Neural cell (in vitro differentiated cells): Measurements from ENCODE around the gene TRNAU1AP.

Source experiments
- EP300 ChIP-seq: fragments of 450-650 bp; conservative IDR thresholded peaks from 2 replicates; pipeline ENCODE4 v1.6.1; 2014; ENCODE audit warnings: antibody characterized with exemption, mild to moderate bottlenecking, moderate library complexity; ENCODE audit not compliant: poor library complexity, severe bottlenecking
- MXI1 ChIP-seq: fragments of 450-650 bp; conservative IDR thresholded peaks from 2 replicates; pipeline ENCODE4 v1.6.1; 2014; ENCODE audit warnings: antibody characterized with exemption, mild to moderate bottlenecking; ENCODE audit not compliant: poor library complexity, severe bottlenecking
- POLR2AphosphoS5 ChIP-seq: IDR thresholded peaks from 2 replicates; pipeline ENCODE4 v1.6.1; 2012
- REST ChIP-seq: IDR thresholded peaks from 2 replicates; pipeline ENCODE4 v1.6.1; 2012; ENCODE audit warnings: borderline replicate concordance
- SMC3 ChIP-seq: fragments of 450-650 bp; conservative IDR thresholded peaks from 2 replicates; pipeline ENCODE4 v1.6.1; 2014; ENCODE audit warnings: antibody characterized with exemption, mild to moderate bottlenecking, moderate library complexity; ENCODE audit not compliant: poor library complexity
- TAF1 ChIP-seq: IDR thresholded peaks from 2 replicates; pipeline ENCODE4 v1.6.1; 2012; ENCODE audit warnings: low read depth
- TF ChIP-seq, protein P1 (sequence below): fragments of 450-650 bp; IDR thresholded peaks from 2 replicates; pipeline ENCODE4 v1.5.1; 2014; ENCODE audit warnings: antibody characterized with exemption, mild to moderate bottlenecking, moderate library complexity; ENCODE audit not compliant: poor library complexity, severe bottlenecking

DNA sequence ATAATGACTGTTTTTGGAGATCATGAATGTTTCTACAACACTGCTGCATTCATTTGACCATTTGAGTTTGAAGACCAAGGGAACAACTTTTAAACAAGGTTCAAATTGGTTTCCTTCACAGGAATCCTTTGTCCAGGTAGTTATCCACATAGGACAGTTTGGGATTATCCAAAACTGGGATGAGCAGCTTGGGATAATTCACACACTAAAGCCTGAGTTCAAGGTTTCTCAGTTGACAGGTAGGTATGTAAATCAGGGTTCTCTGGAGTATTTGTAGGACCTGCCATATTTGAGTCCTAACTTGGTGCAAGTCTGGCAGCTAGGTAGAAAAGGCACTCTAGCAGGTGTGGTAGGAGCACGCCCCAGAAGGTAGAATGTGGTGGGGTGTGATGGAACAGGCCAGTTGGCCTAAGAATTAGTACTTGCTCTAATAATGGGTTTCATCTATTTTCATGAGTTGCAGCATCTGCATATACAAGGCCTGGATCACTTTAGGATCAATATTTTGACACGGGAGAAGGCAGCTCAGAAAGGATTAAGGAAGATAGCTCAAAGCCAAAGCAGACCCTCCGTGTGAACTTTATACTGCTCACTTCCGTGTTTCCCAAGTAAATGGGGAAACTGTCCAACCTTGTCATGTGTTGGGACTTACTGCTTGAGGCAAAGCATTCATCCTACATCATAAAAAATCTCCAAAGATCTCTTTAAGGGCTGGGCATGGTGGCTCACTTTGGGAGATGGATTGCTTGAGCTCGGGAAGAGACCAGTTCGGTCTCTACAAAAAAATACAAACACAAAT lies 25.1 kb downstream of the TRNAU1AP start:
- TF ChIP-seq, protein P1, sequence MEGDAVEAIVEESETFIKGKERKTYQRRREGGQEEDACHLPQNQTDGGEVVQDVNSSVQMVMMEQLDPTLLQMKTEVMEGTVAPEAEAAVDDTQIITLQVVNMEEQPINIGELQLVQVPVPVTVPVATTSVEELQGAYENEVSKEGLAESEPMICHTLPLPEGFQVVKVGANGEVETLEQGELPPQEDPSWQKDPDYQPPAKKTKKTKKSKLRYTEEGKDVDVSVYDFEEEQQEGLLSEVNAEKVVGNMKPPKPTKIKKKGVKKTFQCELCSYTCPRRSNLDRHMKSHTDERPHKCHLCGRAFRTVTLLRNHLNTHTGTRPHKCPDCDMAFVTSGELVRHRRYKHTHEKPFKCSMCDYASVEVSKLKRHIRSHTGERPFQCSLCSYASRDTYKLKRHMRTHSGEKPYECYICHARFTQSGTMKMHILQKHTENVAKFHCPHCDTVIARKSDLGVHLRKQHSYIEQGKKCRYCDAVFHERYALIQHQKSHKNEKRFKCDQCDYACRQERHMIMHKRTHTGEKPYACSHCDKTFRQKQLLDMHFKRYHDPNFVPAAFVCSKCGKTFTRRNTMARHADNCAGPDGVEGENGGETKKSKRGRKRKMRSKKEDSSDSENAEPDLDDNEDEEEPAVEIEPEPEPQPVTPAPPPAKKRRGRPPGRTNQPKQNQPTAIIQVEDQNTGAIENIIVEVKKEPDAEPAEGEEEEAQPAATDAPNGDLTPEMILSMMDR = no peak
- TF ChIP-seq EP300 (no peak), MXI1 (no peak), TAF1 (no peak), REST (no peak), POLR2AphosphoS5 (no peak), SMC3 (no peak)
